ENCODE results near the gene TUBB.

TUBB gene

DNA sequence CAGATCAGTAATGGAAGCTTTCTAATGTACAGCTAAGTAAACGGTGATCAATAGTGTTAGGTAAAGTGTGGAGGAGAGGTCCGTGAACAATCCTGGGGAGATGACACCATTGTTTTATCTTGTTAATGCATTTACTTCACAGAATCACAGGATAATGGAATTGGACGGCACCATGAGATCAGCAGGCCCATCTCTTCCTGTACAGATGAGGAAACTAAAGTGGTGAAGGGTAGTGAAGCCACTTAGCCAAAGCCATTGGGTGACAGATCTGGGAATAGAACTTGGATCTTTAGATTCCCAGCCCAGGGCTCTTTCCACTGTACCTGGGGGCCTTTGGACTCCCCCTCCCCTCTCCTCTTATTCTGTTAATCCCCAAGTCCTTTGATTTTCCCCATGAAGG is 50.4 kb downstream of the TUBB start:
- no peak overlapping the region for H3K9ac ChIP-seq (ENCODE audit: low read depth, low read length, poor library complexity, severe bottlenecking)
- no peak overlapping the region for H3K4me2 ChIP-seq (ENCODE audit: low read depth, low read length, poor library complexity, severe bottlenecking)
- H3K79me2 ChIP-seq (ENCODE audit: insufficient read depth, low read length), result no peaks in the 10 kb centered on the region
- H3K4me3 ChIP-seq (ENCODE audit: low read length, poor library complexity, severe bottlenecking), result no peak overlapping the region
- peaks cover 20% of the 10 kb centered on the region for H3K4me1 ChIP-seq (ENCODE audit: insufficient read depth, low read length, poor library complexity, severe bottlenecking)
- no peak for TF ChIP-seq EZH2phosphoT487 (IDR thresholded peaks at IDR 0.05; ENCODE audit: borderline replicate concordance)
- TF ChIP-seq CTCF (conservative IDR thresholded peaks at IDR 0.05; ENCODE audit: low read length), result no peak
- H3K27me3 ChIP-seq (ENCODE audit: insufficient read depth, low read length, poor library complexity, severe bottlenecking), result no peaks in the 10 kb centered on the region
- H3F3A ChIP-seq (ENCODE audit: low read depth), result no peaks in the 10 kb centered on the region
- H2AFZ ChIP-seq (ENCODE audit: low read length), result no peak overlapping the region
- H4K20me1 ChIP-seq (ENCODE audit: insufficient read depth, low read length, poor library complexity, severe bottlenecking), result no peaks in the 10 kb centered on the region
- no peaks in the 10 kb centered on the region for H3K9me3 ChIP-seq (ENCODE audit: insufficient read depth, low read depth, low read length)
- H3K36me3 ChIP-seq (ENCODE audit: insufficient read depth, low read length), result no peaks in the 10 kb centered on the region
- H3K9me2 ChIP-seq (replicated peaks; ENCODE audit: low read depth, low read length), result no peaks in the 10 kb centered on the region

GRCh38 chr6:30774701-30775100 is 54.5 kb downstream of the TUBB start:
- Histone ChIP-seq H3K9me3 (ENCODE audit: insufficient read depth, low read depth, low read length) (no peaks in the 10 kb centered on the region), H3K4me2 (ENCODE audit: low read depth, low read length, poor library complexity, severe bottlenecking) (no peak overlapping the region)

More at GRCh38 chr6:30774701-30775100, 54.5 kb downstream of the TUBB start:
- TF ChIP-seq CTCF (conservative IDR thresholded peaks at IDR 0.05; ENCODE audit: low read length), result no peak
- no peak for TF ChIP-seq EZH2phosphoT487 (IDR thresholded peaks at IDR 0.05; ENCODE audit: borderline replicate concordance)
- H3K9me2 ChIP-seq (replicated peaks; ENCODE audit: low read depth, low read length), result no peaks in the 10 kb centered on the region
- no peaks in the 10 kb centered on the region for H3F3A ChIP-seq (ENCODE audit: low read depth)
- H4K20me1 ChIP-seq (ENCODE audit: insufficient read depth, low read length, poor library complexity, severe bottlenecking), result no peaks in the 10 kb centered on the region
- no peaks in the 10 kb centered on the region for H3K79me2 ChIP-seq (ENCODE audit: insufficient read depth, low read length)
- H3K4me3 ChIP-seq (ENCODE audit: low read length, poor library complexity, severe bottlenecking), result no peak overlapping the region
- H3K9ac ChIP-seq (ENCODE audit: low read depth, low read length, poor library complexity, severe bottlenecking), result no peak overlapping the region
- no peaks in the 10 kb centered on the region for H3K36me3 ChIP-seq (ENCODE audit: insufficient read depth, low read length)
- H3K27me3 ChIP-seq (ENCODE audit: insufficient read depth, low read length, poor library complexity, severe bottlenecking), result no peaks in the 10 kb centered on the region
- peaks cover 4% of the 10 kb centered on the region for H3K4me1 ChIP-seq (ENCODE audit: insufficient read depth, low read length, poor library complexity, severe bottlenecking)
- no peak overlapping the region for H2AFZ ChIP-seq (ENCODE audit: low read length)

All from Loucy (cell line).